Psoas muscle (tissue), 8 donors: Measurements from ENCODE around the gene CFAP97D1. TPM values are rescaled to one million over a fixed set of nuclear protein-coding genes. Genes with fewer than 3 reads are reported as not detected.

Source experiments
- ATAC-seq, 4 donors: fragments of 200-7000 bp; cut with Tn5 transposase; one replicate each; pipeline ENCODE4 v1.9.1; 2020; ENCODE audit warnings: moderate library complexity in 3 of 4, mild to moderate bottlenecking in 2 of 4
- DNase-seq, 2 donors: peaks; one replicate each; pipeline ENCODE4 v3.0.0-alpha.2; 2020
- H3K27ac ChIP-seq: fragments of 200-600 bp; one replicate; pipeline ENCODE4 v1.8.0; 2022
- H3K27me3 ChIP-seq, 3 donors: fragments of 200-600 bp in 1 of 3; one replicate each; pipeline versions ENCODE4 v1.6.1 to v1.8.0; 2013 to 2022; ENCODE audit warnings: low read length in 2 of 3, mild to moderate bottlenecking in 2 of 3, moderate library complexity in 1 of 3; ENCODE audit not compliant: insufficient read depth in 3 of 3
- H3K36me3 ChIP-seq, 2 donors: fragments of 200-600 bp in 1 of 2; one replicate each; pipeline versions ENCODE4 v1.6.1 to v1.8.0; 2013 to 2022; ENCODE audit warnings: low read depth in 1 of 2, mild to moderate bottlenecking in 1 of 2, moderate library complexity in 1 of 2; ENCODE audit not compliant: insufficient read depth in 1 of 2
- H3K4me1 ChIP-seq: fragments of 200-600 bp; one replicate; pipeline ENCODE4 v1.8.0; 2022
- H3K4me3 ChIP-seq: fragments of 200-600 bp; one replicate; pipeline ENCODE4 v1.8.0; 2022; ENCODE audit warnings: mild to moderate bottlenecking
- H3K9me3 ChIP-seq: fragments of 200-600 bp; one replicate; pipeline ENCODE4 v1.8.0; 2022
- CTCF ChIP-seq: fragments of 200-600 bp; IDR thresholded peaks from one replicate; pipeline ENCODE4 v1.8.0; 2022; ENCODE audit warnings: antibody characterized with exemption
- WGBS, 3 donors: extraction: QIAGEN DNeasy Blood & Tissue Kit; methylation state at CpG; one replicate each; pipeline versions ENCODE4 v1.1.6 to v1.1.7; 2013; 5-methylcytosine and 5-hydroxymethylcytosine counted together
- intact Hi-C, 2 donors: fragments of 100-400 bp; cut with DNase I; formaldehyde crosslinking; loops; one replicate each; pipeline versions ENCODE4 v1.11.0 to v1.14.2; 2022
- polyA plus RNA-seq, 3 donors: library from polyadenylated mRNA; stranded (reverse); fragments of 200-250 nt; gene quantifications; one replicate each; pipeline ENCODE4 v1.2.3, GENCODE V29; 2013
- total RNA-seq, 4 donors: library from RNA; stranded (reverse); fragmentation: NEBNext Ultra II Directional in 2 of 4; extraction: Animal tissue kit (Norgen Biotek cat#: 25700) in 2 of 4; gene quantifications; one replicate each; pipeline versions ENCODE4 v1.2.1 to v1.2.4, GENCODE V29; 2021 to 2023
- donor health status: healthy with polysubstance abuse.
- donor health status: DM: no; HTN: no; CAD: no; lungs with moderate emphysema.
- donor health status: Bipolar disorder and iron deficiency.
- donor health status: healthy.
- donor health status: DM: yes; HTN: yes; CAD: no.
- donor health status: DM: no; HTN: no; CAD: no.
- donor health status: DM: no; HTN: no; CAD: no.
- donor health status: DM: yes; HTN: yes; CAD: no.

Gene CFAP97D1
- total and polyA plus RNA-seq, 7 donors = 0.01 to 0.17 TPM; not detected in 5

- intact Hi-C loops = no loop called here
- Histone ChIP-seq H3K4me1 (no peaks in the 10 kb centered on the region), H3K27ac (no peak overlapping the region), H3K27me3 (no peaks in the 10 kb centered on the region), H3K36me3 (peaks cover 0 to 29% of the 10 kb centered on the region in 2 donors), H3K4me3 (no peak overlapping the region), H3K9me3 (no peaks in the 10 kb centered on the region)
- DNase-seq = no peak
- TF ChIP-seq CTCF = no peak
- no peak for ATAC-seq
- 95 to 96% (median 95%) methylated on average over 10 of the region's 10 CpGs for WGBS, 3 donors
Measured at GRCh38 chr17:43812396-43813265, 32.4 kb downstream of the CFAP97D1 start.

- Histone ChIP-seq H3K9me3 (no peaks in the 10 kb centered on the region), H3K4me3 (no peak overlapping the region), H3K27me3 (no peaks in the 10 kb centered on the region), H3K36me3 (peaks cover 0 to 22% of the 10 kb centered on the region in 2 donors), H3K4me1 (no peaks in the 10 kb centered on the region), H3K27ac (no peak overlapping the region)
- intact Hi-C loops = no loop called here
- no peak for TF ChIP-seq CTCF
- no peak for DNase-seq
- ATAC-seq = no peak
- 79 to 95% (median 94%) methylated on average over 3 of the region's 3 CpGs for WGBS, 3 donors
Measured at GRCh38 chr17:43813386-43813785, 33.2 kb downstream of the CFAP97D1 start.

GRCh38 chr17:43814026-43814425 is 33.8 kb downstream of the CFAP97D1 start:
- Histone ChIP-seq H3K4me3 (no peak overlapping the region), H3K9me3 (no peaks in the 10 kb centered on the region), H3K27ac (no peak overlapping the region), H3K27me3 (no peaks in the 10 kb centered on the region), H3K36me3 (peaks cover 0 to 17% of the 10 kb centered on the region in 2 donors), H3K4me1 (no peaks in the 10 kb centered on the region)
- no peak for TF ChIP-seq CTCF
- DNase-seq (no peak), ATAC-seq (no peak)
- 81 to 88% (median 86%) methylated on average over 12 of the region's 12 CpGs for WGBS, 3 donors
- intact Hi-C loops = no loop called here

GRCh38 chr17:43814714-43815113 is 34.5 kb downstream of the CFAP97D1 start:
- TF ChIP-seq CTCF = no peak
- Histone ChIP-seq H3K27me3 (no peaks in the 10 kb centered on the region), H3K27ac (no peak overlapping the region), H3K4me3 (no peak overlapping the region), H3K9me3 (no peaks in the 10 kb centered on the region), H3K36me3 (peaks cover 0 to 17% of the 10 kb centered on the region in 2 donors), H3K4me1 (no peaks in the 10 kb centered on the region)
- no peak for ATAC-seq
- intact Hi-C loops = no loop called here
- WGBS, 3 donors = 29 to 49% (median 44%) methylated on average over 1 of the region's 1 CpG
- DNase-seq = no peak
